Ishikawa (cell line): Measurements from ENCODE around the gene NOP53.

Experiments
- CEBPB ChIP-seq: IDR thresholded peaks from 2 replicates; pipeline ENCODE4 v1.6.1; 2012
- USF1 ChIP-seq: IDR thresholded peaks from 2 replicates; pipeline ENCODE4 v1.6.1; 2012
- YY1 ChIP-seq: IDR thresholded peaks from 2 replicates; pipeline ENCODE4 v1.6.1; 2012; ENCODE audit warnings: low read depth
- ZBTB7A ChIP-seq: IDR thresholded peaks from 2 replicates; pipeline ENCODE4 v1.6.1; 2012; ENCODE audit warnings: low read depth

DNA sequence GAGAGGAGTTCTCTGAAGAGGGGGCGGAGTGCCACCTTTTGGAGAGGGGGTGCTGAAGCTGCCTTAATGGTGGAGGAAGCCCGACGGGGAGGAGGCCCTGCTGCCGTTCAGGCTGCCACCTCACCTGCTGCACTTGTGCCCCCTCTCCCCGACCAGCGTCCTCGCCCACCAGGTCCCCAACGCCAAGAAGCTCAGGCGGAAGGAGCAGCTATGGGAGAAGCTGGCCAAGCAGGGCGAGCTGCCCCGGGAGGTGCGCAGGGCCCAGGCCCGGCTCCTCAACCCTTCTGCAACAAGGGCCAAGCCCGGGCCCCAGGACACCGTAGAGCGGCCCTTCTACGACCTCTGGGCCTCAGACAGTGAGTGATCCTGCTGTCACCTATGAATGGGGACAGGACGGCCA, 5.4 kb downstream of the NOP53 start:
- TF ChIP-seq USF1 (no peak), CEBPB (no peak), ZBTB7A (no peak), YY1 (no peak)
